NCI-H1930 (cell line): ENCODE results near the gene SMTNL2.
A peak's percentile ranks its signal among the peaks of the same experiment; 100 is the strongest.
"Not testable (repeated sequence)": the region's sequence is repeated elsewhere in the genome, so short reads cannot be mapped to it uniquely, and the experiment has no call there.

Experiments used
- DNase-seq, 2 experiments: peaks; one replicate each; lab custom pipeline; 2025; lab: John Stamatoyannopoulos, UW

SMTNL2 gene

GRCh38 chr17:4560421-4560820, 23.9 kb upstream of the SMTNL2 start, which contains the start of gene GGT6:
Gene GGT6 (minus strand): TSS chr17:4560577. CDS start chr17:4560521, 56 bp downstream.
- DNase-seq, result no peak

DNA sequence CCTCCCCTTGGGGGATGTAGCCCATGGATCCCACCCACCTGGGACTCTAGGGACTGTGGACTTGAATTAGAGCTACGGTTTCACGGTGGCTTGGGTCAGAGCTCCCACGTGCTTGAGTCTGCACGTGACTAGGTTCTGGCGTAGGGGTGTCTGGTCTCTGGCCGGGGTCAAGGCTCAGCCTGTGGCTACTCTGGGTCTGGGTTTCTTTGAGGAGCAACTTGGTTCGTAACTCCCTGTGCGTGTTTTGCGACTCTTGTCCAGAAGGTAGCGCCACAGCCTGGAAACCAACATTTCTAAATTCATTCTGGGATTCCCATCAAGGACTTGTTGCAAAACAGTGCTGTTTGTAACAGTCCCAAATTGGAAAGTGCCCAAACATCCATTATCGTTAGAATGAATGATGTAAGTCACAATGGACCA, 23.5 kb upstream of the SMTNL2 start:
- no peak for DNase-seq

DNA sequence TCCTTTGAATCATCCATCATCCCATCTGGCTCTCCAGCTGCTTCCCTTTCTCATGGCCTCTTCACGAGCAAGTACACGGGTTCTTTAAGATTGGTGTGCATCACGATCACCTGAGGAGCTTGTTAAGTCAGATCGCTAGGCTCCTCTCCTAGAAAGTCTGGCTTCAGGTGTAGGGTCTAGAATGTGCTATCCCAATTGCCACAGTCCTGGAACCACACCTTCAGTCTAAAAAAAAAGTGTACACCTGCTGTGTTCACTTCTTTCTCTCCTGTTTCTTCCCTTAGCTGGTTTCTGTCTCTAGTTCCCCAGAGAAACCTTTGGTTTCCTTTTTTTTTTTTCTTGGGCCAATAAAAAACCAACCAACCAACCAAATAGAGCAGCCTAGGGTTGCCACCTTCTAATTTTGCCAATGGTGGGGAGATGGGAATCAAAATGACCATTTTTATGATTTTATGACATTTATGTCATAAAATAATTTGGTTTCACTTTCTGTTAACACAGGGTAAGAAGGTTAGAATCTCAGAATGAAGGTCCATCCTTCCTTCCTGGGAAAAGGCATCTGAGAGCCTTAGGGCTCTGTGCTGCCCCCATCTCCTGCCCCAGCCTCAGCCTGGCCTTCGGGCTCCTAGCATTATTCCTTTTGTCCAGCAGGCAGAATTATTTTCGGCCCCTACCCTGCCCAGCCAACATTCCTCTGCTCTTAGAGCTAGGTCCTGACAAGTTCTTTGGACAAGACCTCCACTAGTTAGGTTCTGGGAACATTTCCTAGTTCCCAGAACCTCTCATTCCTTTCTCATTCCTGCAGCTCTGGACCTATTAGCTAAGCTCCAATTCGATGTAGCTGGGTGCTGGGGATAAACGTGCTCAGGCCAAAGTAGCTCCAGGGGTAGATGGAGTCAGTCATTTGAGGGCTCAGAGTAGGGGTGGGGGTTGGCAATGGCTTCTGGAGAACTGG, 22.0 kb upstream of the SMTNL2 start:
- no peak for DNase-seq

GRCh38 chr17:4565209-4566141, 18.9 kb upstream of the SMTNL2 start:
- peak; percentile 67 for DNase-seq

GRCh38 chr17:4566785-4567184, 17.5 kb upstream of the SMTNL2 start:
- DNase-seq, result peak; percentile 35 to 58

DNA sequence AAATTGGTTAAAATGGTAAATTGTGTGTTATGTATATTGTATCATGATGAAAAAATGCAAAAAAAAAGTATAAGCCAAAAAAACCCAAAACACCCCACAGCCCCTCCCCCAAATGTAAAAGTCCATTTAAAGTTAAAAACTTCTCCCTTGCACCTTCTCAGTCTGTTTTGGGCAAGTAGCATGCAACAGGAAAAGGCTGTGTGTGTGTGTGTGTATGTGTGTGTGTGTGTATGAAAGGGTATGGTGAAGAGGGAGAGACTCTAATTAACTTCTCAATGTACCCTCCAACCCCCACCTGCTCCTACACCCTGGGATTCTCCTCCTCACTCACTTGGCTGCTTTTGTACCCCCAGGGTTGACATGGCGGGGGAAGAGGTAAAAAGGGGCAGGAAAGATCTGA, 14.7 kb upstream of the SMTNL2 start:
- DNase-seq, result no peak

DNA sequence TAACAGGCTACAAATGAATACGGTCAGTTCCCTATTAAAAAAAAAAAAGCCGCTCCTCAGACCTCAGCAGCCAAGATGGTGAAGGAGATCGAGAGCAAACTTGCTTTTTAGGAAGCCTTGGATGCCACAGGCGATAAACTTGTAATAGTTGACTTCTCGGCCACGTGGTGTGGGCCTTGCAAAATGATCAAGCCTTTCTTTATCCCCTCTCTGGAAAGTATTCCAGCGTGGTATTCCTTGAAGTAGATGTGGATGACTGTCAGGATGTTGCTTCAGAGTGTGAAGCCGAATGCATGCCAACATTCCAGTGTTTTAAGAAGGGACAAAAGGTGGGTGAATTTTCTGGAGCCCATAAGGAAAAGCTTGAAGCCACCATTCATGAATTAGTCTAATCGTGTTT, 12.2 kb upstream of the SMTNL2 start:
- no peak for DNase-seq

- DNase-seq, result no peak
Measured at GRCh38 chr17:4573115-4573514, 11.2 kb upstream of the SMTNL2 start.

DNA sequence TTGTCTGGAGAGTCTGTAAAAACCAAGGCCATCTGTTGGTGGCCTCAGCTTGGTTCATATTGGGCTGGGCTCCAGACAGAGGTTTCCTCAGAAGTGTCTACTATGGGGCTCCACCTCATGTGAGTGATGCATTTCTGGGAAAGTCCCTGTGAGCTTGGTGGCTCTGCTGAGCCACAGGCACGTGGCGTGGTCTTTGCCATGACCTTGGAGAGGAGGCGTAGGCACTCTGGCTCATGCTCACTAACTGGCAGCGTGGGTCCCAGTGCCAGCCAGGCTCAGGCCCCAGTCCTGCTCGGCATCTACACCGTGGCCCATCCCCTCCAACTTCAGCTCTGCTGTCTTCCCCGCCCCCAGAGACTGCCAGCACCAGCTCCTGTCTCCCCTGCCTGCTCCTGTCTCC, 10.7 kb upstream of the SMTNL2 start:
- no peak for DNase-seq

DNA sequence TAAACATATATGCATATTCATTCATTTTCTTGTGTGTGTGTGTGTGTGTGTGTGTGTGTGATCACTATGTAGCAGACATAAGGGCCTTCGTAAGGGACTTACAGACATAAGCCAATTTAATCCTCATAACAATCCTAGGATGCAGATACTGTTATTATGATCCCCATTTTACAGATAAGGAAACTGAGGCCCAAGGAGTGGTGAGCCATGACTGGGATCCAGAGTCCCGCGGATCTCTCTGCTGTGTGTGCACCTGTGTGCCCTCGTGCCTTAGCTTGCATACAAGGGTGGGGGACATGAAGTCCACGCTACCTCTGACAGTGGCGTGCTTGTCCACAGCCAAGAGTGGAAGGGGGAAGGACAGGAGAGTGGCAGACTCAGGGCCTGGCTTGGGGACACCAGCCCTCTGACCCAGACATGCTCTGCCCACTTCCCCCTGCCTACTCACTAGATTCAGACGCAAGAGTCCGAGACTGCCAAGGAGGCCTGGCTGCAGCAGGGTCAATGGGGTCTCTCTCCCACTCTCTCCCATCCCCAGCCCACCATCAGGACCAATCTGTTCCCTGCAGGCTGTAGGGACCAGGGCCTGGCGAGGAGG, 9.8 kb upstream of the SMTNL2 start:
- no peak for DNase-seq

DNA sequence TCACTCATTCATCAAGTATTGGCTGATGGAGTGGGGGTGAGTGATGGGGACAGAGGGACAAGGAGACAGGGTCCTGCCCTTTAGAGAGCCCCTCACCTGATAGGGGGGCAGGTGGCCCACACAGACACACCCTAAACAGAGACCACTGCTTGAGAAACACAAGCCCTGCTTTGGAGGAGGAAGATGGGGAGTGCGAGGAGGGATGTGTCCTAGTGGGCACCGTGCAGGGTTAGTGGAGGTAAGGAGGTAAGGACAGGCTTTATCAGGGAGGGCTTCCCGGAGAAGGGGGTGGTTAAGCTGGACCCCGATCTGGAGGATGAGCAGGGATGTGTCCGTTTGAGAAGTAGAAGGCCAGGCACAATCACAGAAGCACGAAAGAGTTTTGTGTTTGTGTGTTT, 8.2 kb upstream of the SMTNL2 start:
- DNase-seq, result no peak

DNA sequence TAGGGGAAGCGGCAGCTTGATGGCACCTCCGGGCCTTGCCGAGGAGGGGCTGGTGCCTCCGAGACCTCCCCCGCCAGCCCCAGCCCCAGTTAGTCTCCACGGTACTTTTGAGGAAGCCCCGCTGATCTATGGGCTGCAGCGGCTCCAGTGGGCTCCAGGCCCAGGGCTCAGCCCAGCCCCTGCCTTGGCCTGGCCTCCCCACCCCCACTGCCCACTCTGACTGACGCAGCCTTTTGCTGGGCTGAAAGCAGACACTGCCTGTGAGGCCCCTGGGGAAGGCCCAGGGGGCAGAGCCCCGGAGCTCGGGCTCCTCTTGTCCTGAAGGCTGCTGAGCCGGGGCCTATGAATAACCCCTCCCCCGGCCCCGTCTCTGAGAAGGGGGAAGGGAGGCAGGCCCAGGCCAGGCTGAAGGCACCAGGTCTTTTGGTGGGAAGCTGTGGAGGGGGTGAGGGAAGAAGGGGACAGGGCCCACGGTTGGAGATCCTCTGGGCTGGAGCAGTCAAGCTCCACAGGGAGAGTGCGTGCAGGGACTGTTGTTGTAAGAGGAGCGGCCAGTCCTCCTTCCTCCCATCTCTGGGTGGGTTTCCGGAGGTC, 7.5 kb upstream of the SMTNL2 start:
- DNase-seq, result no peak

DNA sequence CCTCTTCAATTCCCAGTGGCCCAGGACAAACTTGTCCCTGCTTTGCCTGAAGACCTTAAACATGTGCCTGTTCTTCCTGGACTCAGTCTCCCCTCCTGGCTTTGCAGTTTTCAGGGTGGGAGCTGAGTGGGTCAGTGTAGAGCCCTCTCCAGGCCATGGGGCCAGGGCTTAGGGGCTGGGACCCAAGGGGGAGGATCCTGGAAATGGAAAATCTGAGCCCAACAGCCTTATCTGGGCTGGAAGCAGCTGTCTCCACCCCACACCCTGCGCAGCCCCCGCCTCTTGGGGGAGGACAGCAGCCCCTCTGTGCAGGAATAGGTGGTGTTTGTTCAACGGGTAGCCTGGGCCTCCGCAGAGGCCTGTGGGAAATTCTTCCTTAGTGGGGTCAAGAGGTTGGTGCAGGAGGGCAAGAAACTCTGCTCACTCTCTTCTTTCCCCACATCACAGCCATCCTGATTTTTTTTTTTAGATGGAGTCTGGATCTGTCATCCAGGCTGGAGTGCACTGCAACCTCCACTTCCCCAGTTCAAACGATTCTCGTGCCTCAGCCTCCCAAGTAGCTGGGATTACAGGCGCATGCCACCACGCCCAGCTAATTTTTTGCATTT, 6.8 kb upstream of the SMTNL2 start:
- DNase-seq, result no peak

DNA sequence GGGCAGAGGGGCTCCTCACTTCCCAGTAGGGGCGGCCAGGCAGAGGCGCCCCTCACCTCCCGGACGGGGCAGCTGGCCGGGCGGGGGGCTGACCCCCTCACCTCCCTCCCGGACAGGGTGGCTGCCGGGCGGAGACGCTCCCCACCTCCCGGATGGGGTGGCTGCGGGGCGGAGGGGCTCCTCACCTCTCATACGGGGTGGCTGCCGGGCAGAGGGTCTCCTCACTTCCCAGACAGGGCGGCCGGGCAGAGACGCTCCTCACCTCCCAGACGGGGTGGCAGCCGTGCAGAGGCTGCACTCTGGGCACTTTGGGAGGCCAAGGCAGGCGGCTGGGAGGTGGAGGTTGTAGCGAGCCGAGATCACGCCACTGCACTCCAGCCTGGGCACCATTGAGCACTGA, 6.0 kb upstream of the SMTNL2 start:
- DNase-seq, result not testable (repeated sequence)

- DNase-seq, result no peak
Measured at GRCh38 chr17:4579678-4580077, 4.7 kb upstream of the SMTNL2 start.

- DNase-seq, result no peak
Measured at GRCh38 chr17:4580291-4580690, 4.0 kb upstream of the SMTNL2 start.

GRCh38 chr17:4582101-4582501, 2.2 kb upstream of the SMTNL2 start:
- DNase-seq, result no peak

DNA sequence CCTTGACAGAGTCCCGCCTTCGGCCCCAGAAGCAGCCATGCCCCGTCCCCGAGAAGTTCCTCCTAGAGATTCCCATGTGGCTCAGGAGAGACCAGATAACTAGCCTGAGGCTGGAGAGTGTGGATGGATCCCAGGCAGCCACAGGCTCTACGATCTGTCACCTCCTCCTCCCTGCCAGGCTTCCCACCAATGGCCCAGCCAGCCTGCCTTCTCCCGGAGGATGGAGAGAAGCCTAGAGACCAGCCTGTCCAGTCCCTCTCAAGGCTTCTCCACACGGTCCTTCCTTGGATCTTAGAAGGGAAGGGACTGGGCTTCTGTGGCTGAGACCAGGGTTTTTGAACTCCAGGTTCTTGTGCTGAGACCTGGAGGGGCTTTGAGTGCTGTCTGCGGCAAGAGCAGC, 1.6 kb upstream of the SMTNL2 start:
- no peak for DNase-seq

DNA sequence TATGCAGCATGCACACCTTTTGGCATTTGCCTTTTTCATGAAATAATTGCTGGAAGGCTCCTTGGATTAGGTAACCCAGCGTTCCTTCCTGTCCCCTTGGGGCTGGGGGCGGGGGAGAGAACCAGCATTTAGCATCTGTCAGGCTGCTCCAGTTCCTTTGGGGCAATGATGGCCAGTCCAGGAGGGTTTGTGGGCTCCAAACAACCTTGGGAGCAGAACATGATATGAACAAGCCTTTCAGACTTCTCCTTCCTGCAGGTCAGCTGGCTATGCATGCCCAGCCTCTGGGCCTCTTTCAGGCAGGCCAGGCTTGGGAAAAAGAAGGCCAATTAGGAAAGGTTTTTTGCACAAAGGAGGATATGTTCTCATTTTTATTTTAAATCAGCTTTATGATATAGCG, 1.1 kb upstream of the SMTNL2 start:
- no peak for DNase-seq

GRCh38 chr17:4583782-4584100, 588 bp upstream of the SMTNL2 start:
- DNase-seq, result peak; percentile 14 to 31

- DNase-seq, result no peak
Measured at GRCh38 chr17:4584917-4585637, 748 bp downstream of the SMTNL2 start.
